HepG2 (cell line): ENCODE results near the gene FGFR2. TPM values are rescaled to one million over a fixed set of nuclear protein-coding genes. Genes with fewer than 3 reads are reported as not detected.

Experiments
- AFF4 ChIP-seq: sonication (generic); formaldehyde crosslinking; IDR thresholded peaks from 2 replicates; pipeline ENCODE4 v1.4.0; 2020; ENCODE audit warnings: missing genetic modification reagents
- BATF2 ChIP-seq: sonication (generic); formaldehyde crosslinking; IDR thresholded peaks from 2 replicates; pipeline ENCODE4 v1.8.0; 2022; ENCODE audit warnings: mild to moderate bottlenecking, missing genetic modification reagents, moderate library complexity
- CEBPB ChIP-seq: IDR thresholded peaks from 2 replicates; pipeline ENCODE4 v1.6.1; 2011; ENCODE audit warnings: low read depth, low read length, improper control_type of control experiment, borderline replicate concordance
- CENPT ChIP-seq: sonication (generic); formaldehyde crosslinking; IDR thresholded peaks from 2 replicates; pipeline ENCODE4 v1.8.0; 2022; ENCODE audit warnings: low read depth, mild to moderate bottlenecking, moderate library complexity, missing genetic modification reagents
- CREB1 ChIP-seq, 2 experiments: fragments of 450-650 bp in 1 of 2; IDR thresholded peaks; 2 replicates each; pipeline ENCODE4 v1.6.1; 2016 to 2017; ENCODE audit warnings: control low read depth in 1 of 2, mild to moderate bottlenecking in 1 of 2, missing compliant biosample characterization in 1 of 2, missing genetic modification characterization in 1 of 2
- FOXA1 ChIP-seq, 2 experiments: fragments of 450-650 bp in 1 of 2; sonication (generic) in 1 of 2; formaldehyde crosslinking in 1 of 2; IDR thresholded peaks; 2 replicates each; pipeline versions ENCODE4 v1.4.0 to v1.6.1; 2016 to 2020; ENCODE audit warnings: missing genetic modification reagents in 1 of 2
- FOXC1 ChIP-seq: sonication (generic); formaldehyde crosslinking; IDR thresholded peaks from 2 replicates; pipeline ENCODE4 v1.8.0; 2022; ENCODE audit warnings: mild to moderate bottlenecking, missing genetic modification reagents, borderline replicate concordance
- HNRNPH1 ChIP-seq: fragments of 200-400 bp; formaldehyde crosslinking; optimal IDR thresholded peaks from 2 replicates; pipeline ENCODE3; 2017; ENCODE audit warnings: mild to moderate bottlenecking, low read depth, low read length
- KDM5B ChIP-seq: sonication (generic); formaldehyde crosslinking; IDR thresholded peaks from 2 replicates; pipeline ENCODE4 v1.4.0; 2020; ENCODE audit warnings: missing genetic modification reagents, mild to moderate bottlenecking, borderline replicate concordance
- REPIN1 ChIP-seq: sonication (generic); formaldehyde crosslinking; IDR thresholded peaks from 2 replicates; pipeline ENCODE4 v1.8.0; 2022; ENCODE audit warnings: missing genetic modification reagents, low read depth, mild to moderate bottlenecking, borderline replicate concordance
- SRSF1 ChIP-seq: fragments of 200-400 bp; formaldehyde crosslinking; optimal IDR thresholded peaks from 2 replicates; pipeline ENCODE3; 2017; ENCODE audit warnings: mild to moderate bottlenecking, low read depth, low read length, moderate library complexity
- TEF ChIP-seq: sonication (generic); formaldehyde crosslinking; IDR thresholded peaks from 2 replicates; pipeline ENCODE4 v1.5.0; 2020; ENCODE audit warnings: missing genetic modification reagents
- TOPORS ChIP-seq: sonication (generic); formaldehyde crosslinking; IDR thresholded peaks from 2 replicates; pipeline ENCODE4 v1.8.0; 2023; ENCODE audit warnings: mild to moderate bottlenecking, missing genetic modification reagents
- TRIM22 ChIP-seq: fragments of 450-650 bp; IDR thresholded peaks from 2 replicates; pipeline ENCODE4 v1.6.1; 2017
- ZEB1 ChIP-seq: IDR thresholded peaks from 2 replicates; pipeline ENCODE4 v1.6.1; 2012; ENCODE audit warnings: mild to moderate bottlenecking, low read depth, inconsistent platforms; ENCODE audit not compliant: insufficient replicate concordance
- ZNF383 ChIP-seq: sonication (generic); formaldehyde crosslinking; IDR thresholded peaks from 2 replicates; pipeline ENCODE4 v1.4.0; 2020; ENCODE audit warnings: missing genetic modification reagents, mild to moderate bottlenecking, borderline replicate concordance
- ZNF512 ChIP-seq: sonication (generic); formaldehyde crosslinking; IDR thresholded peaks from 2 replicates; pipeline ENCODE4 v1.4.0; 2020; ENCODE audit warnings: mild to moderate bottlenecking, missing genetic modification reagents
- ZNF607 ChIP-seq: sonication (generic); formaldehyde crosslinking; IDR thresholded peaks from 2 replicates; pipeline ENCODE4 v1.5.1; 2020; ENCODE audit warnings: missing genetic modification reagents, mild to moderate bottlenecking, borderline replicate concordance
- ZNF691 ChIP-seq: sonication (generic); formaldehyde crosslinking; IDR thresholded peaks from 2 replicates; pipeline ENCODE4 v1.4.0; 2020; ENCODE audit warnings: missing genetic modification reagents, low read depth, mild to moderate bottlenecking, borderline replicate concordance
- polyA plus RNA-seq, 8 experiments: library from polyadenylated mRNA; depleted of rRNA in 3 of 8; stranded (reverse) in 7 of 8; unstranded in 1 of 8; fragments of >200 nt; fragmentation: Illumina TruSeq in 4 of 8; extraction: Trizol in 4 of 8; gene quantifications; 2 replicates each; pipeline versions ENCODE4 v1.2.1 to v1.2.3, GENCODE V29; 2011 to 2016; ENCODE audit warnings: low read depth in 4 of 8, missing spikeins in 1 of 8, mixed read lengths in 1 of 8; ENCODE audit not compliant: insufficient read depth in 1 of 8
- total RNA-seq, 5 experiments: library from RNA; depleted of rRNA; stranded (reverse); fragments of >200 nt; fragmentation: Illumina TruSeq; extraction: Trizol; gene quantifications; 2 replicates each; pipeline ENCODE4 v1.2.3, GENCODE V29; 2016; ENCODE audit warnings: low read depth in 1 of 5

Gene FGFR2
- total and polyA plus RNA-seq, 2 of the 13 experiments (the other 11 are each of a cell fraction or from before 2014, with no cell fraction given): 1.6 to 2.6 TPM

- TF ChIP-seq AFF4 (no peak), TOPORS (no peak), FOXC1 (CRISPR knock-in tag) (peak; percentile 56; the same call in 1 of the 2 replicates), SRSF1 (no peak), KDM5B (peak; percentile 56; the same call in 1 of the 2 replicates), ZEB1 (peak; percentile 55), FOXA1 (IDR thresholded peaks at IDR 0.05) (no peak), FOXA1 (CRISPR knock-in tag; IDR thresholded peaks at IDR 0.05) (no peak), TEF (CRISPR knock-in tag) (no peak), ZNF383 (no peak), TRIM22 (no peak), CREB1 (IDR thresholded peaks at IDR 0.05) (no peak), CREB1 (CRISPR knock-in tag; IDR thresholded peaks at IDR 0.05) (no peak), CENPT (no peak), HNRNPH1 (no peak), ZNF607 (CRISPR knock-in tag) (no peak), ZNF691 (CRISPR knock-in tag) (no peak), CEBPB (no peak), REPIN1 (CRISPR knock-in tag) (no peak), ZNF512 (CRISPR knock-in tag) (no peak), BATF2 (CRISPR knock-in tag) (no peak)
Measured at GRCh38 chr10:121608469-121609190, 10.4 kb upstream of the FGFR2 start (continued).
